ENCODE results near the gene FARS2.
"Not testable (repeated sequence)": the region's sequence is repeated elsewhere in the genome, so short reads cannot be mapped to it uniquely, and the experiment has no call there.

Gene FARS2

DNA sequence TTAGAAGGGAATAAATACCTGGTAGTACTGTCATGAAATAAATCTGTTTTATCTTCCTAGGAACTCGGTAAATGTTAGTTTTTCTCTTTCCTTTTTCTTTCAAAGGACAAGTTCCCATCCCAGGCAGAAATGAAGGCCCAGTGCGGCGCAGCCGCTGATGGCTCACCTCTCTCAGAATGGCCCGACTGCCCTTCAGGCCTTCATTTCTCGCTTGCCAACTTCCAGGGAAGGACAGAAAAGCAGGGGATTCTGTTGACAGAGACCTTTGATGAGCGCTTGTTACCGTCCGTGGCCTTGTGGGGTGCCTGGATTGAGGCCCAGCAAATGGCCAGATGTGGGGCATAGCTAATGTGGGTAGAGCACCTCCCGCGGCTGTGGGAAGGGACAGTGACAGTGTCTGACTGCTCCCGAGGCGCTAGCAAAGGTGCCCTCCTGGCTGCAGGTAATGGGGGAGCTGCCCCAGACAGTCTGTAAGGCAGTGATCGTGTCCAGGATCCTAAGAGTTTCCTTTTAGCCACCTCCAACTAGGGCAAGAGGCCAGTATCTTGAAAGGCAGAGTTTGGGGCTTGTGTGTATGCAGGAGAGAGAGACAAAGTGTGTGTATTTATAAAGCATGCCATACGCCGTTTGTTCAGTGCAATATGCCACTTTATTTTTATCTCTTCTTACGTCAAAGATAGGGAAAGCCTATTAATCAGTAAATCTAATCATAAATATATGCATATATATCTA is 391.3 kb downstream of the FARS2 start:
- DNase-seq, result no peak

DNA sequence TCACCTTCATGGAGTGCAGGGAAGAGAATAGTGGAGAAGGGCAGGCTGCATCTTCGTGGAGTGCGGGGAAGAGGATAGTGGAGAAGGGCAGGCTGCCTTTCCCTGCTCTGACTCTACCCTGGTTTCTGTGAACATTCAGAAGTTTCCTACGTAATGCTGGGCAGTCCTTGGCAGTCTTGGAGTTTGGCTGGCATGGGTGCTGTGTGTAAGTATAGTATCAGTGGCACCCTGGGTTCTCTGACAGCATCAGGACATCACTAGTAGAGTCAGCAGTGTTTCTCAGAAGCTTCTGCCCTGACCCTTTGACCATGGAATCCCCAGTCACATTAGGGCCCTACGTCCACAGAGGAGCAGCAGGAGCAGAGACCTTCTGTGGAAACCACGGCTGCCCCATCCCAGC is 392.5 kb downstream of the FARS2 start:
- DNase-seq, result no peak

DNA sequence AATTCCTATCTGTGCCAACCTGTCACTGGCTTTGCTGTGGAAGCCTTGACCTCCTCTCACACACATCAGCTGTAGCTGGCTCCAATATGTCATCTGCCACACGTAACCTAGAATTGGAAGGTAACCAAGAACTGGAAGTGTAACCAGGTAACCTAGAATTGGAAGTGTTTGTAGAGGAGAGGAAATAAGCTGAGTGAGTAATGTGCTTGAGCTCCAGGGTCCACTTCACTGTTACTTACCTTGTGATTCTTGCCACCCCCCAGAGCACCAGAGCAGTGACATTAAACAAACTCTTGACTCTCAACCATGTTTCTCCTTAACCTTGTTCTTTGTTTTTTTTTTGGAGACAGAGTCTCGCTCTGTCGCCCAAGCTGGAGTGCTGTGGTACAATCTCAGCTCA is 394.9 kb downstream of the FARS2 start:
- no peak for DNase-seq

DNA sequence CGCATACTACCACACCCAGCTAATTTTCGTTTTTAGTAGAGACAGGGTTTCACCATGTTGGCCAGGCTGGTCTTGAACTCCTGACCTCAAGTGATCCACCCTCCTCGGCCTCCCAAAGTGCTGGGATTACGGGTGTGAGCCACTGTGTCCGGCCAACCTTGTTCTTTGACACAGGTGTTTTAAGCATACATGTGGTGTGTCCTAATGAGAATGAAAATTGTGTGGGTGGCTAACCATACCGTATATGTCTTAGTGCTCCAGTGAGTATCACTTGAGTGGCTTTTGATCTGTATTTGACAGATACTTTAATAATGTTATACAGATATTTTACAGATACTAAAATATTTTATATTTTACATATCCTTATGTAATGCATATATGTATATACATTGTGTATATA is 395.4 kb downstream of the FARS2 start:
- not testable (repeated sequence) for DNase-seq

DNA sequence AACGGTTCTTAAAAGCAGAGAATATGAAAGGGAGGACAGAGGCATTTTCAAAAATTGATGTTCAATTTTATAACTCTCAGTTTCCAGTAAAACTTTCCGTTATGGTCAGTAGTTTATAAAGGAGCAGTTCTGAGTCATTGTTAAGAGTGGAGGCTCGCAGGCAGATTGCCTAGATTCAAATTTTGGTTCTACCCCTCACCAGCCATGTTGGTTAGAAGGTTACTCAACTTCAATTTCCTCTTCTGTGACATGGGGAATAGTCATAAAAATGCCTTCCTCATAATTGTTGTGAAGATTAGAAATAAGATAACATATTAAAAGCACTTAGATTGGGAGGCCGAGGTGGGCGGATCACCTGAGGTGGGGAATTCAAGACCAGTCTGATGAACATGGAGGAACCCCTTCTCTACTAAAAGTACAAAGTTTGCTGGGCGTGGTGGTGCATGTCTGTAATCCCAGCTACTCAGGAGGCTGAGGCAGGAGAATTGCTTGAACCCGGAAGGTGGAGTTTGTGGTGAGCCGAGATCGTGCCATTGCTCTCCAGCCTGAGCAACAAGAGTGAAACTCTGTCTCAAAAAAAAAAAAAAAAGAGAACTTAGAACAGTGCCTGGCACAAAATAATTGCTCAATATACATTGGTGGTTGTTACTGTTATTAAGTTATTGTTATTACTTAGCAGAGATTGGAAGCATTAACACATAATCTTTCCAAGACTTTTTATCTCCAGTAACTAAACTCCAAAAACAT is 396.5 kb downstream of the FARS2 start:
- no peak for DNase-seq

DNA sequence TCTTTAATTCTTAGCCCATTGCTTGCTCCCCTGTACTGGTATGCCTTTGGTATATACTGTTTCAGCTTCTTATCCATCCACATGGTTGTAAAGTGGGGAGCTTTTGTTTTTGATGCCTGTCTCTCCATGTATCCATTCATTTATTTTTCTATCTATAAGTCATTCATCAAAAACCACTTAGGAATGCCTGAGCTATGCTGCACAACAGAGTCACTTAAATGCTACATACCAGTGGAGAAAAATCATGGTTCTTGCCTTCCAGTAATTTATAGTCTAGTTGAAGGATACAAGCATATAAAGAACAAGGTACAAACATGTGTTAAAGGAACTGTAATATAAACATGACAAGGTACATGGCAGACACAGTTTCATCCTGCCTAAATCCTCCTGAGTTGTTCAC is 398.2 kb downstream of the FARS2 start:
- DNase-seq, result no peak

DNA sequence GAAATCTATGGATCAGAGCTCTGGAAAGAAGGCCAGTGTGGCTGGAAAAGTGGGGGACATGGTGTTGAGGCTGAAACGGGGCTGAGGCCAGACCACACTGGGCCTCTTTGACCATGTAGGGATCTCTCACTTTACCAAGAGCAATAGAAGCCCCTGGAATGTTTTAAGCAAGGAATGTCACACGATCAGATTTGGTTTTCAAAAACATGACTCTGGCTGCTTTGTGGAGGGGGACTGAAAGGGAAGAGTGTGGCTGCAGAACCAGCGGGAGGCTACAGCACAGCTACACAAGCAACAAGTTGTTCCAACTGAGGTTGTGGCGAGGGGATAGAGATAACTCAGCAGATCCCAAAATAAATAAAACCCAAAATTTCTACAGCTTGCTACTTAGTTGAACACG is 399.5 kb downstream of the FARS2 start:
- no peak for DNase-seq

DNA sequence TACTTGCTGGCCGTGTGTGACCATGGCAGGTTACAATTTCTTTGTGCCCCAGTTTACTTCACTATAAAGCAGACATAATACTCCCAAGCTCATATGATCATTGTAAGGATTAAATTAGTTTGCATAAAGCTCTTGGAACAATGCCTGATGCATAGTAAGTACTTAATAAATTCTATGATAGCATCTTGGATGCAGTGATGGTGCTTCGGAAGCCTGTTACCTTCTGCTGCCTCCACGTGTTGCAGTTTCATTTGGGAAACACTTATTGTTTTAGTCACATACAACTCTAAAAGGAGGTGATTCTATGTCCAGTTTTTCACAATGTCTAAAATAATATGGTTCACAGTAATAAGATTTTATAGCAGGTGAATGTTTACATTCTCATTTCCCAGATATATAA is 401.5 kb downstream of the FARS2 start:
- DNase-seq, result no peak

DNA sequence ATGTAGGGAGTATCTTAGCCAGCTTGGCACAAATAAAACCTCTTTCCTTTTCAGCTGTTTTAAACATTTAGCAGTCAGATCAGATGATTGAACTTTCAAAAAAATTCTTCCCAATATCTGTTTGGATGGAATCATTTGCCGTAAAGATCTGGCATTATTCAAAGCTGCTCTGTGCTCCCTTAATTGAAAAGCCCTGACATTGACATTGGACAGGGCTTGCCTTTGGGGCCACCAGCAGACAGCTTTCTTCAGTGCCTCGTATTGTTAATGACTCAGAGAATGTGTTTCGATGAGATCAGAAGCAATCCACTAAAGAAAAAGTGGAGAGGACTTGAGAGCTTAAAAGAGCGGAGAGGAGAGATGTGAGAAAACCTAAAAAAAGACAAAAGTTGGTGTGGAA is 401.9 kb downstream of the FARS2 start:
- no peak for DNase-seq

DNA sequence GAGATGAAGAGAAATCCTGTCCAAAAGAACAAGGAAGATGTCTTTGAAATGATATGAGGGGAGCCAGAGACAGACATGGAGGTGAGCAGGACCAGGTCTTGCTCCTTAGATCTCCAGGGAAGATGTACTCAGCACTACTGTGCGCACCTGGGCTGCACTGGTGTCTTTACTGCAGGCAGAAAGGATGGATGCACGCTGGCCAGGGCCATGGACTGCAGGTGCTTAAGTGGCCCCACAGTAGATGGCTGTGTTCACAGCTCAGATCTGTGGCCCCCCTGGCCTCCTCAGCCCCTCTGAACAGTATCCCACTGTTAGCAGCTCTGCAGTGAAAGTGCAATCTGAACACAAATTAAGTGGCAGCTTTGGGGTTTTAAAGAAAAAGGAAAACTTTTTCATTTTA is 402.4 kb downstream of the FARS2 start:
- no peak for DNase-seq

DNA sequence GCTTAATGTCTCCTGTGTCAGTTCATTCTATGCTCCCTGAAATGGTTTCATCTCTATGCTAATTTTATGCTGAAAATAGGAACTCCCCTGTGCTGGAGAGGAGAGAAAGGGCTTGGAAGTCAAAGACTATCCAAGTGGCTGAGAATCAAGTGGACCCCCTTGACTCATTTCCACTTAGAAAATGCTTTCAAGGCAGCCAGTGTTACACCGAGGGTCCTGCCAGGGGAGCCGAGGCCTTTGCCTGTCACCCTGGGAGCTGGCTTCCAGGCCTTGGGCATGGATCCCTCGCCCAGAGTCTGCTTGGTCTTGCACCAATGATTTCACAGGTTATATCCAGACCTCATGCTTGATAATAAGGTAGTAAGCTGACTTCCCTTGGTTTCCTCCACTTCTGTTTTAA is 402.8 kb downstream of the FARS2 start:
- no peak for DNase-seq

DNA sequence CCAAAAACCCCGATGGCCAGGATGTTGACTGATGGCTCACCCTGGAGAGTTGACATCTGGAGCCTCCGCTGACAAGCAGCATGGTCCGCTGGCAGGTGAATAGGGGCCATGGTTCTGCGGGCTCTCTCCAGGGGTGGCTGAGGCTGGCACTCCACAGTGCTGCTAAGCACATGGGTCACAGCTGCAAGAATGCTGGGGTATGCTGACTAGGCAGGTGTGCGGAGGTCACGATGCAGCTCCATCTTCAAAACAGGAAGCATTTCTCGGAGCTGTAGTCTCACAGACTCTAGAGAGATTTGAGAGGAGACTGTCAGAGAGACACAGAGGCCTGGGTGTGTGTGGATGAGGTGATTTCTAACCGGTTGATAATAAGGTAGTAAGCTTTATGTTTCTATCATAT is 403.9 kb downstream of the FARS2 start:
- no peak for DNase-seq

DNA sequence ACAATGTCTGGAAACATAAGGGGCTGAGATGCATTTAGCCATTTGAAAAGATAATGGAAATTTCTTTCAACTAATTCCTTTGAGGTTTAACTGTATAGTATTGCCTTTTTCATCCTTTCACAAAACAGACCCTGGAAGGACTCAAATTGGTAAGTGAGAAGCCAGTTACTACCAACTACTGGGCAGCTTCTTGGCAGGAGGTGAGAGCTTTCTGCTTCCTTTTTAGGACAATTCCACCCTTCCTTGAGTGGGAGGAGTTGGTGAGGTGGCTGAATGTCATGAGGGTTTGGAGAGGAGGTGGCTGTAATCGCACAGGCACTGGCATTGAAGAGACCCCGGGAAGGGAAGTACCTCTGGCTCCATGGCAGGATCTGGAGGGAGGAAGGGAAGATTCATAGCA is 404.4 kb downstream of the FARS2 start:
- DNase-seq, result no peak

DNA sequence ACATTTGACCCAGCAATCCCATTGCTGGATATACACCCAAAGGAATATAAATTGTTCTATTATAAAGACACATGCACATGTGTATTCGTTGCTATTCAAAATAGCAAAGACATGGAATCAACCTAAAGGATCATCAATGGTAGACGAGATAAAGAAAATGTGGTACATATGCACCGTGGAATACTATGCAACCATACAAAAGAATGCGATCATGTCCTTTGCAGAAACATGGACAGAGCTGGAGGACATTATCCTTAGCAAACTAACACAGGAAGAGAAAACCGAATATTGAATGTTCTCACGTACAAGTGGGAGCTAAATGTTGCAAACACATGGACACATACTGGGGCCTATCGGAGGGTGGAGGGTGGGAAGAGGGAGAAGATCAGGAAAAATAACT is 405.4 kb downstream of the FARS2 start:
- no peak for DNase-seq

DNA sequence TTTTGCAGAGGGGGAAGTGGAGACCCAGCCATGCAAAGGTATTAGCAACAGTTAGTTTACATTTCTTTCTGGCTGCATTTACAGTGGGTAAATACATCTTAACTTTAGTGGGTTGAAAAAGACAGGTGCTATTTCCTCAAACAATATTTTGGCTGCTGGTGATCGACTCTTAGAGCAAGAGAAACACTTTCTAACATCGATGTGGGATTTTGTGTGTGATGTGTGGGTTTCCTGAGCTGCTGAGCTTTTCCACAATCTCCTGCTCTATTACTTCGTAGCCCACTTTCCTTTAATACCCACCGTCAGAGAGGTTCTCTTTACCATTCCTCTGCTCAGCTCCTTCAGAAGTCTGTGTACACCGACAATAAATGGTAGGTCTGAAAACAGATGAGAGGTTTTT is 406.4 kb downstream of the FARS2 start:
- DNase-seq, result no peak

DNA sequence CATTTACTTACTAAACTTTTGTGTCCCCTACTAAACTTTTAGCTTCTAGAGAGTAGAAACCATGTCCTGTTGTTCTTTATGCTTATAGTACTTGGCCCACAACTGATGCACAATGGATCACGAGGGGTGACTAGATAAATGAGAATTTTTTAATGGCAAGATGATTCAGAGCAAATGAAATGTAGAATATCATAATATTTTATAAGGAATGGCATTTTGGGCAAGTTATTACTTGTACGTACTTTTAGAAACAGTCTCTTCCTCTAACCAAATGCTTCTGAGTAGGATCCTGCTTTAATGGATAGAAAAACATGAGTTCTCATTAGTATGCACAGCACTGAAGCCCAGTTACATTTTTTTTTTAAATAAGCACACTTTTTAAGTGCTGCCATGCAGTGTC is 409.1 kb downstream of the FARS2 start:
- DNase-seq, result no peak

DNA sequence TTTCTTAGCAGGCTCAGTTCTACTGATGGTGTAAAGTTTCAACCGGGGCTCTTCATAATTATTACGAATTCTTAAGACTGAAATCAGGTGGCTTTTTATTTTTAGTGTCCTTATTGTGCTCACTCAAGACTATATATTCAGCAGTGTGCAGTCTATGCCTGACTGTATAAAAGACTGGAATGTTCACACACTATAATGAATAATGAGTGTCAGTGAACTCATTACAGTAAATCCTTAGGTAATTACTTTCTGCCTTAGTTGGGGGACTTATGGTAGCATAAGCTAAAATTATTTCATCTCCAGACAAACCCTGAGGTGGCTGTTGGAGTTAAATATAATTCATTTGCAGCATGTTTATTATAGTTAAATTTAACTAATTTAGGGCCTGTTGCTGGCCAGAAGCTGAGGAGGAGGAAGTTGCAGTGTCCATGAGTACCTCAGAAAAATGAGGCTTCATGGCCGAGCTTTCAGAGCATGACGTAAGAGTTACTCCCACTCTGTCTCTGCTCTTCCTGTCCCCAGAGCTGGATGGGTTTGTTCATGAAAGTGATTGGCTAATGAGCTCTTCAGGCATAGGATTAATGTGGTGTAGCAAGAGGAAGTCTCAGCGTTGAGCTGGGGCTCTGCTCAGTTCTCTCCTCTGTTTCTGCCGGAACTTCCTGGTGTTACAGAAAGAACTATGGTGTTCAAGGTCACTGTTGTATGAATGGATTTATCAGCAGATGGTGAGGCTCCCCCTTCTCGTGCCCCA is 409.7 kb downstream of the FARS2 start:
- no peak for DNase-seq

DNA sequence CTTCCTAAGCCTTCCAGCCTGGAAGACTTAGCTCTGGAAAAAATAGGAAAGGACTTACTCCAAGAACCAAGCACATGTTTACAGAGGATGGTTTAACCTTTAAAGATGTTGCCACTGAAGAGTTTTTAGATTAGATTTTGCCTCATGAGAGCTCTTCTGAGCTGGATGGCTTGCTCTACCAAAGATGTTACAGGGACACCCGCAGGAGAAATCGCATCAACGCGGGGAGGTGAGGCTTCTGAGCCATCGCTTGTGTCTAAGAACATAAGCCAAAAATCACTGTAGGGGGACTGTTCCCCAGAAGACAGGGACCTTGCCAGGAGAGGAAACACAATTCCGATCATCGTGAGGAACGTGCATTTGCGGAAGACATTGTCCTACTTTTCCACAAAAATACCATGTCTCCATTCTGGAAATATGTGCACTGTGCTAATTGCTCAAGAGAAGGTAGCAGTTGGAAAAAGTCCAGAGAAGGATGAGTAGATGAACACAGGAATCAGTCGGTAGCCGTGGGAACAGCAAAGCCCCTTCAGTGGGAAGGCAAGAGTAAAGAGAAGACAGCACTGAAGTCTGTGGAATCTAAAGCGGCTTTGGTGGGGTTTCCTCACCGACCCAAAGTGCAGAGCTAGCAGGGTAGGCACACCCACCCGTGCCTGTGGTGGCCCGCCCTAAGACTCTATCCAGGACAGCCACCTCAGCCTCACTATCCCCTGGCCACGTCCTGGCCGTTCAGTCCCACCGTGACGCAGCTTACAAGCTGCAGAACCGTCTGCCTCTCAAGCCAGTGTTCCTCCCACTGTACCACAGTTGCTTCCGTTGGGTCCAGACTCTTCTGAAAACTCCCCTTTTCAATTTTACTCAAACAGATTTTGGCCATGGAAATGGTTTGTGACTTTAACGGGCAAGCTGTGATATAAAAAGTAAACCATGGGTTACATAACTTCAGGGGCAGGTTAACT is 410.6 kb downstream of the FARS2 start:
- no peak for DNase-seq

DNA sequence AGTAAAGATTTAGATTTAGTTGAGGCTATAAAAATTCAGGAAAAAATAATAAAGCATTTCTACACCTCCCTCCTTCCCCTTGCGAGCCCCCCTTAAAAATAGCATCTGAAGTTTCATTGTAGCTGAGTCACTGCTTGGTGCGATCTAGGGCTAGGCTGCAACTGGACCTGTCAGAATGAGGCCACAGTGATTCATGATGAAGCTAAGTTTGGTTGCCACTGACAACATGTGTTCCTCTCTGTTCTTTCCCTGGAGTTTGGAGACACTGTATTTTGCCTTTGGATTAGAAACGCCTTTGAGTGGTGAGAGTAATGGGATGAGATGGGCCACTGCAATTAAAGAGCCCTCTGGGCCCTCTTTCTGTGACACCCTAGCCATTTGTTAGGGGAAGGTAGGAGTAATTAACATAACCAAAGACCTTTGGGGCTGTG is 411.3 kb downstream of the FARS2 start:
- peak; percentile 46 for DNase-seq

DNA sequence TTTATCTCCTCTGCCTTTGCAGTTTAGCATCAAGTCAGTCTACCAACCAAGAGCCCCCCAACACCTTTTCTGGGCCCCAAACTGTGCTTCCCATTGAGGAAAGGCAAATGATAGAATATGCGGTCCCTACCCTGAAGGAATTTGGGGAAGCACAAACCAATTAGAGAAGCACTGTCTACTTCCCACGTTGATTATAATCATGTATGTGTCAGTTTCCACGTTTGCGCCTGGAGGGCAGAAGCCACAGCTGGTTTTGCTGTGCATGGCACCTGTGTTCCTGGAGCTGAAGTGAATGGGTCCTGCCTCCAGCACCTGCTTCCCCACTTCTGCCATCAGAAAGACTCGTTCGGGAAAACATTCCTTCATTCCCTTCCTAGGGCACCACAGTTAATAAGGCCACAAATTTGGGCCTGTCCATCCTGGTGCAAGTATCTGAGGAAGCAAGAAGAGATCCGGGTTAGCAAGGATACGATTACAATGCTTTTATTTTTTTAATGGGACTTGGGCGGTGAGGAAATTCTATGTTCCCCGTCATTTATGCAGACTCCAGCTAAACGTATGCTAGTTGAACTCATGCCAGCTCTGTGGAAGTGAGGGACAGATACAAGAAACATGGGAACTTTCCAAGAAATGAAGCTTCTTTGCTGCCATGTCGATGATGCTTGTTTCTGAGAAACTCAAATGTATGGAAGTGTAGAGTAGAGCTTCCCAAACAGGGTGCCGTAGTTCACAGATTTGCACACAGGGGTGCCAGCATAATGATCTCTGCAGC is 411.9 kb downstream of the FARS2 start:
- DNase-seq, result no peak

DNA sequence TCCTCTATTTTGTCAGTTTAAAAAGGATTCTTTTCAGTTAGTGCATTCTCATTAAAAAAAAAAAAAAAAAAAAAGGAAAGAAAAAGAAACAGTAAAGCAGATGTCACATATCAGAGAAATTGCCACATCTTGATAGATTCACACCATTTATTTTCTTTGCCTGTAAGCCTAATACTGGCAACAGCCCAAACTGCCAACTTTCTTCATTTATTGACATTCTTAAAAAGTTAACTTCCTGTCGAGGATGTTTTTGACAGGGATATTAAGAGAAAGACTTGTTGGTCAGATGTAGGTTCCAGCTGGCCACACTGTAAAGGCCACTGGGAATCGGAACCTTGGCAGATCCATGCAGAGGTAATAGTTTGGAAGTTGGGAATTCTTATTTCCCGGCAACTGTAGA is 412.8 kb downstream of the FARS2 start:
- no peak for DNase-seq

DNA sequence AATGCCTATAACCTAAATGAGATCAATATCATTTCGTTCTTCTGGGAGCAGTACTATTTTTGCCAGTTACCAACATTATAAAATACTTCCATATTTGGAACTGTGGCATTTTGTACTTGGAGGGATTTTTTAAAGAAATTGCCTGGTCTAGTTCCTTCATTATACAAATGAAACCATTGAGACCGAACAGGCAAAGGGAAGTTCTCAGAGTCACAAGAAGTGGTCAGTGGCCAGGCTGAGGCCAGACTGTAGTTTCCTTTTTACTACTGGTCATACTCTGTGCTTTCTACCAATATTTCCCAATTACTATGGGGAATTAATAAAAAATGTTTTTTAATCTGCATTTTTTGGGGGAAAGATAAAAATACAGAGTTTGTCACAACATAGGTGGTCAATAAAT is 413.4 kb downstream of the FARS2 start:
- DNase-seq, result no peak
